DOHH2 (cell line): ENCODE results near the gene SUPT4H1.

ENCODE experiments used
- CTCF ChIP-seq: fragments of 200-600 bp; sonication (generic); IDR thresholded peaks from one replicate; pipeline ENCODE4 v1.5.1; 2014; ENCODE audit warnings: antibody characterized with exemption, mild to moderate bottlenecking, low read depth, low read length; ENCODE audit not compliant: poor library complexity, severe bottlenecking
- EZH2phosphoT487 ChIP-seq: fragments of 200-600 bp; sonication (generic); IDR thresholded peaks from 2 replicates; pipeline ENCODE4 v1.6.1; 2017; ENCODE audit warnings: borderline replicate concordance, mild to moderate bottlenecking, antibody characterized with exemption, low read length, moderate library complexity, mixed read lengths

GRCh38 chr17:58336456-58337209, 15.4 kb downstream of the SUPT4H1 start:
- no peak for TF ChIP-seq CTCF
- no peak for TF ChIP-seq EZH2phosphoT487
